Karpas-422 (cell line): ENCODE data around the gene MID1IP1. TPM values are rescaled to one million over a fixed set of nuclear protein-coding genes. Genes with fewer than 3 reads are reported as not detected.
A peak's percentile ranks its signal among the peaks of the same experiment; 100 is the strongest.

ENCODE experiments used
- DNase-seq: peaks from one replicate; pipeline ENCODE4 v3.0.0-alpha.2; 2015
- H2AFZ ChIP-seq: fragments of 200-600 bp; sonication (generic); 2 replicates; pipeline ENCODE4 v1.6.1; 2014; ENCODE audit warnings: antibody characterized with exemption, low read length, mixed read lengths
- H3K27ac ChIP-seq: fragments of 200-600 bp; sonication (generic); 2 replicates; pipeline ENCODE4 v1.5.1; 2014; ENCODE audit warnings: mild to moderate bottlenecking, low read length, moderate library complexity
- H3K27me3 ChIP-seq: fragments of 200-600 bp; sonication (generic); 2 replicates; pipeline ENCODE4 v1.6.1; 2014; ENCODE audit warnings: low read length, mixed read lengths
- H3K36me3 ChIP-seq: fragments of 200-600 bp; sonication (generic); 2 replicates; pipeline ENCODE4 v1.6.1; 2014; ENCODE audit warnings: low read length, mixed read lengths; ENCODE audit not compliant: insufficient read depth
- H3K4me1 ChIP-seq: fragments of 200-600 bp; sonication (generic); 2 replicates; pipeline ENCODE4 v1.6.1; 2014; ENCODE audit warnings: mild to moderate bottlenecking, low read length, mixed read lengths
- H3K4me2 ChIP-seq: fragments of 200-600 bp; sonication (generic); 2 replicates; pipeline ENCODE4 v1.6.1; 2014; ENCODE audit warnings: low read length, low read depth, mild to moderate bottlenecking; ENCODE audit not compliant: poor library complexity, severe bottlenecking
- H3K4me3 ChIP-seq: fragments of 200-600 bp; sonication (generic); 2 replicates; pipeline ENCODE4 v1.5.1; 2014; ENCODE audit warnings: mild to moderate bottlenecking, antibody characterized with exemption, low read length, mixed read lengths
- H3K79me2 ChIP-seq: fragments of 200-600 bp; sonication (generic); 2 replicates; pipeline ENCODE4 v1.6.1; 2014; ENCODE audit warnings: mild to moderate bottlenecking, low read length, mixed read lengths
- H3K9ac ChIP-seq: fragments of 200-600 bp; sonication (generic); 2 replicates; pipeline ENCODE4 v1.6.0; 2014; ENCODE audit warnings: low read length
- H3K9me2 ChIP-seq: fragments of 200-600 bp; sonication (generic), shearing (Covaris generic); replicated peaks from 2 replicates; pipeline ENCODE4 v1.6.0; 2014; ENCODE audit warnings: mild to moderate bottlenecking, low read length, moderate library complexity; ENCODE audit not compliant: insufficient read depth
- H3K9me3 ChIP-seq: fragments of 300-700, 200-600 bp; sonication (generic); 2 replicates; pipeline ENCODE4 v1.6.1; 2014; ENCODE audit warnings: low read length, mixed read lengths
- H4K20me1 ChIP-seq: fragments of 200-600 bp; sonication (generic); 2 replicates; pipeline ENCODE4 v1.6.1; 2014; ENCODE audit warnings: mild to moderate bottlenecking, antibody characterized with exemption, low read length, low read depth; ENCODE audit not compliant: insufficient read depth
- total RNA-seq: library from RNA; depleted of rRNA; stranded (reverse); fragments of >200 nt; shearing (Covaris generic); gene quantifications from 2 replicates; pipeline ENCODE4 v1.2.3, GENCODE V29; 2014; ENCODE audit warnings: low replicate concordance; rRNA removed

MID1IP1 gene, protein sequence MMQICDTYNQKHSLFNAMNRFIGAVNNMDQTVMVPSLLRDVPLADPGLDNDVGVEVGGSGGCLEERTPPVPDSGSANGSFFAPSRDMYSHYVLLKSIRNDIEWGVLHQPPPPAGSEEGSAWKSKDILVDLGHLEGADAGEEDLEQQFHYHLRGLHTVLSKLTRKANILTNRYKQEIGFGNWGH
- not detected in 2 replicates for total RNA-seq

DNA sequence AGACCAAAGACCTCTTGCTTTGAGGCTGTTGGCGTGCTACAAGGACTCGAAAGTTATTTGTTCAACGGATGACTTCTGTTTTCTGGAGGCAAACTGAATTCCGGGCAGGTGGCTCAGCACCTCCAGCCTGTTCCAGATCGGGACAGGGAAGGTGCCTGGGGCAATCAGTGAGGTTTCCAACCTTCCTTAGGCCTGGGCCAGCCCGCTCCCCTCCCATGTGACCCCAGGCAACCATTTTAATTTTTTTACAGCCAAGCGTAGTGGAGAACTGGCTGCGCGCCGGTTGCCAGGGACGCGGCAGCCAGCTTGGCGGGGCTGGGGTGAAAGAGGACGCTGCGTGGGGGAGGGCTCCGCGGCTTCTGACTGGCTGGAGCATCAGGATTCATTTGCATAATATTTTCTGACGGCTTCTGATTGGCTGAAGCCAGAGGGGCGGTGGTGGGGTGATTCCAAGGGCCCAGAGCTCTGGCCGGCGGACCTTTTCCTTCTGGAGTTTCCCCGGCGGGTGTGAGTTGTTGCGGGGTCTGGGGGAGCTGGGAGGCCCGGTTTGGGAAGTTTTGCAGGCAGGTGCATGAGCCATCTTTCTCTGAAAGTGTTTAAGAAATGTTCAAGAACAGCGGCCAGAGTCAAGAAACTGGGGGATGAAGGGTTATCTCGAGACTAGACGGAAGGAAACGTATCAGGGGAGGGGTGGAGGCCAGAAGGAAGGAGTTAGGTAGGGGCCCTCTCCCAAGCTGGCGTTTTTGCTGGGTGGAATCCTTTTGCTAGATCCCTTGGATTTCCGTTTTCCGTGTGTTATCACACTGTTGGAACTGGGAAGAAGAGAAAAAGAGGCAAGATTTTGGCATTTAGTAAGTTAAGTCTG is at the start of gene MID1IP1:
MID1IP1 (plus strand) TSS at position 479 of the 865 bp plus-strand sequence. CDS start 3,488 bp downstream, outside the sequence.
- DNase-seq = no peak

DNA sequence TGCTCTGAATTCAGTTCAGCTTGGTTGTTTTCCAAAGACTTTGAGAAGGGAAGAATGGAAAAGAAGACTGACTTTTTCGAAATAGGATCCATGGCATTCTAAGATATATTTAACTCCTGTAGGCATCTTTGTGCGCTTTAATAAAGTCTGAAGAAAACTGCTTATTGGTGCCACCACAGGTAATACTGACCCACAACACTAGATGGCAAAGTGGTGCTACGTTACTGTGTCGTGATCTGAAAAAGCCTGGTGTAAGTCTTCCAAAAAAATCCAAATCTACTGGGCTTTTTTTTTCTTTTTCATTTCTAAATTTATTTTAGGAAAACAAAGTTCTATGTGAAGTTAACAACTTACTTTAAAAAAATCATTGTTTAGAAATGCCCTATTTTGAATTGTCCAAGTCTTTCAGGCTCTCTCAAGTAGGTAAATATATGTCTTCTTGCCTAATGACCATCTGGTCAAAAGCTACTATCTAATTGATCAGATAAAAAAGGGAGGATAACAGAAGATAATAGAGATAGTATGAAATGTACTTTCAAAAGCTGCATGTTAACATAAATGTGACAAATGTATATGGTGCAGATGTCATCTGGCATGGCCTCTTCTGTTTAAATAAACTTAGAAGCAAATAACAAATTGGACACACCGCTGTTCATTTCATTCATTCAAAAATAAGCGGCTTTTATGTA is 47.0 kb upstream of the MID1IP1 start:
- H3K9ac ChIP-seq = no peak overlapping the region
- no peak overlapping the region for H3K27ac ChIP-seq
- H4K20me1 ChIP-seq = no peaks in the 10 kb centered on the region
- H3K27me3 ChIP-seq = no peaks in the 10 kb centered on the region
- DNase-seq = peak; percentile 69
- no peak overlapping the region for H3K4me2 ChIP-seq
- no peak overlapping the region for H3K4me3 ChIP-seq
- no peaks in the 10 kb centered on the region for H3K9me3 ChIP-seq
- no peaks in the 10 kb centered on the region for H3K9me2 ChIP-seq
- H2AFZ ChIP-seq = no peak overlapping the region
- H3K36me3 ChIP-seq = no peaks in the 10 kb centered on the region
- no peaks in the 10 kb centered on the region for H3K79me2 ChIP-seq
- no peaks in the 10 kb centered on the region for H3K4me1 ChIP-seq

More for the DNA sequence above, at the start of gene MID1IP1:
- Histone ChIP-seq H2AFZ (no peak within 1 kb of the TSS), H3K4me1 (no peaks in the 10 kb centered on the region), H3K4me2 (no peak within 1 kb of the TSS), H3K27me3 (no peaks in the 10 kb centered on the region; the same call in 1 of the 2 replicates), H4K20me1 (no peaks in the 10 kb centered on the region), H3K36me3 (no peaks in the 10 kb centered on the region), H3K27ac (no peak within 1 kb of the TSS), H3K9ac (no peak within 1 kb of the TSS), H3K9me2 (no peaks in the 10 kb centered on the region), H3K4me3 (no peak within 1 kb of the TSS), H3K79me2 (no peaks in the 10 kb centered on the region), H3K9me3 (no peaks in the 10 kb centered on the region)

DNA sequence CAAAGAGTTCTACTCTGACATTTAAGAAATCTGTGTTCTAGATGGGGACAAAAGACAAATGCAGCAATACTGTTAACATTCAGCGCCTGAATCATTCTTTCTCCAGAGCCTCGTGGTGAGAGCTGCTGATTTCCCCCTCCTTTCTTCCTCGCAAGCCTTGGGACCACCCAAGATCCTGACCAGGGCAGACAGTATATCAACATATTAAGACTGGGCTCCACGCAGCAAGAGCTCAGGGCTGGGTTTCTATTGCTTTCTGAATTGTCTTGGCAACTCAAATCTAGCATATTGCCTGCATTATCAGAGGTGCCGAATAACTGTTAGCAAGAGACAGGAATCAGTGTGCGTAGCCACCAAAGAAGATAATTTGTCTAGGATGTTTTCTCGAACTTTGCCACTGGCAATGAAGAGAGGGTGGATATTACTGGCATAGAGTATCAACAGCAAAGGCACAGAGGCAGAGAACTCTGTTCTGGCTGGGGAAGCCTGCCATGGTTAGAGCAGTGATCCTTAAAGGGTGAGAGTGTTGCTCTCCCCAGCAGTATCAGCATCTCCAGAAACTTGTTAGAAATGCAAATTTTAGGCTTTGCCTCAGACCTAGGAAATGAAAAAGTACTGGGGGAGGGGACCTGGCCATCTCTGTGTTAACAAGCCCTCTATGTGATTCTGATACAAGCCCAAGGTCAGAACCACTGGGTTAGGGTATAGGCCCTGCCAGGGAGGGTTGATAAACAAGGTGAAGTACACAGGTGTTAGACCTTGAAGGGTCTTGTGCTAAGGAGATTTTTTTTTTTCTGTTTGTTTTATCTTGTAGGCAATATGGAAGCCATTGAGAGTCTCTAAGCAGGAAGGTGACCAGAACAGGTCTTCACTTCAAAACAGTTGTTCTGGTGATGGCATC is 46.2 kb upstream of the MID1IP1 start:
- Histone ChIP-seq H3K36me3 (no peaks in the 10 kb centered on the region), H3K9ac (no peak overlapping the region), H3K4me1 (no peaks in the 10 kb centered on the region), H3K9me3 (no peaks in the 10 kb centered on the region), H3K4me3 (no peak overlapping the region), H3K79me2 (no peaks in the 10 kb centered on the region), H4K20me1 (no peaks in the 10 kb centered on the region), H2AFZ (no peak overlapping the region), H3K4me2 (no peak overlapping the region), H3K27me3 (no peaks in the 10 kb centered on the region), H3K9me2 (no peaks in the 10 kb centered on the region), H3K27ac (no peak overlapping the region)
- DNase-seq = no peak

DNA sequence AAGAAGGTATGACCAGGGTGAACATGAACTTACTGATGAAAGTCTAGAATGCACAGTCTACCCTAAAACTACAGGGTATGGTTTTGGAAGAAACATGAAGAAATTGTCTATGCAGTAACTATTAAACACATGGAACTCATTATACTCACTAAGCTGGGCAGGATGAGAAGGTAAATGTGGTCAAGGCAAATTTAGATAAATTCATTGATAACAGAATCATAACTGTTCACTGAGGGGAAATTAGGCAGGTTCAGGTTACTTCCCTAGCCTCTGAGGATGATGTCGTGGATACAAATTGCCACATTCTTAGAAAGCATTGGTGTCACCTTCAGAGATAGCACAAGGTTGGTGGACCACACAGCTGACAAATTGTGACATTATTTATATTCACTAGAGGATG is 40.4 kb upstream of the MID1IP1 start:
- H3K36me3 ChIP-seq = no peaks in the 10 kb centered on the region
- no peaks in the 10 kb centered on the region for H3K27me3 ChIP-seq
- DNase-seq = no peak
- no peaks in the 10 kb centered on the region for H4K20me1 ChIP-seq
- no peaks in the 10 kb centered on the region for H3K9me3 ChIP-seq
- H3K4me3 ChIP-seq = no peak overlapping the region
- H3K9me2 ChIP-seq = no peaks in the 10 kb centered on the region
- no peak overlapping the region for H3K4me2 ChIP-seq
- no peak overlapping the region for H3K9ac ChIP-seq
- no peak overlapping the region for H3K27ac ChIP-seq
- no peaks in the 10 kb centered on the region for H3K79me2 ChIP-seq
- H3K4me1 ChIP-seq = no peaks in the 10 kb centered on the region
- H2AFZ ChIP-seq = no peak overlapping the region

DNA sequence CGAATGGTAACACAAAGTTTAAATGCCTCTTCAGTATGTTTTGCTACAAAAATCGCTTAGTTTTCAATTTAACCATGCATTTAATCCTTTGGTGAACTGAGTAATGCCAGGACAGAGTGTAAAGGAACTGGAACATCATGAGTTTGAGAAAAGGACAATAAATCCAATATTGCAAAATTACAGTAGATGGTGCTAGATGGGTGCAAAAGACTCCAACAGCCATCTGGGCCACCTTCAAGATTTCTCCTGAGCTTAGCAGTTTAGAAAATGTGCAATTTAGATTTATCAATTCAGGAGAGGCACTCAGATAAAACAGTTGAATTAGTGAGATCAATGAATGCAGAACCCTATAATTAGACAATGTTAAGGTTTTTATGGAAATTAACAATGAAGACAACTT is 33.2 kb upstream of the MID1IP1 start:
- Histone ChIP-seq H3K36me3 (no peaks in the 10 kb centered on the region), H3K4me2 (no peak overlapping the region), H3K27ac (no peak overlapping the region), H3K79me2 (no peaks in the 10 kb centered on the region), H3K4me3 (no peak overlapping the region), H4K20me1 (no peaks in the 10 kb centered on the region), H3K9me3 (no peaks in the 10 kb centered on the region), H3K4me1 (no peaks in the 10 kb centered on the region), H2AFZ (no peak overlapping the region), H3K9ac (no peak overlapping the region), H3K27me3 (no peaks in the 10 kb centered on the region), H3K9me2 (no peaks in the 10 kb centered on the region)
- DNase-seq = peak; percentile 49

DNA sequence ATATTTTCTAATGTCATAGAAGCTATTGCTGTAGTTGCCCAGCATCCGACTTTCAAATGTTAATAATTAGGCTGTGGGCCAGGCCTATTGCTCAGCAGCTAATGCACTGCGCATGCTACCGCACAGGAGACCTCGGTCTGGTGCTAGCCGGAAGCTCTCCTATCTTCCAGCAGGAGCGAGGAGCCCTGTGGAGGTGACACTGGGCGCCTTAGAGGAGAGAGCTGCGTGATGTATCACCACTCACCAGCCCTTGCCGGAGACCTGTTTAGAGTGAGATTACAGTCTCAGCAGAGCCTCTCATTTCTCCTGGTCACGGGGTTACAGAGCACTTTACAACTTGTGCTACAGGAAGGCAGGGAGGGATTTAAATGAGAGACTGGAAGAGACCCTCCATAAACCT is 31.1 kb upstream of the MID1IP1 start:
- H3K79me2 ChIP-seq = no peaks in the 10 kb centered on the region

DNA sequence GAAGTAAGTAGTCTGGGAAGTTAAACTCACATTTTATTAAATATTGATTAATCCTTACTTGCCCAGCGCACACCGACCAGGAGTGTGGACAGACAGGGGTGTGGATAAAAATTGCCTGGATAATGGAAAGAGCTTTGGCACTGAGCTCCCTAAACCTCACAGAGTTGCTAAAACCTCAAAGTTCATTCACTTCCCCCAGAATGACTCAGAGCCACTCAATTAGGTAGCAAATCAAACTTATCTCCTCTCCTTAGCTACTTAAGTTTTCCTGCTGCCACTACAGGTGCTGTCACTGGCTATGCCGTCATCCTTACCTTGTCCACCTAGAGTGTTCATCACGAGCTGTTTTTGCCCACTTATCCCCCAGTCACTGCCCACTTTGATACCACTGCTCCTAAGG is 27.0 kb upstream of the MID1IP1 start:
- Histone ChIP-seq H3K9me2 (no peaks in the 10 kb centered on the region), H3K27me3 (no peaks in the 10 kb centered on the region), H3K4me2 (no peak overlapping the region), H4K20me1 (no peaks in the 10 kb centered on the region), H3K79me2 (no peaks in the 10 kb centered on the region), H3K9me3 (no peaks in the 10 kb centered on the region), H2AFZ (no peak overlapping the region), H3K4me1 (no peaks in the 10 kb centered on the region), H3K36me3 (no peaks in the 10 kb centered on the region), H3K9ac (no peak overlapping the region), H3K4me3 (no peak overlapping the region), H3K27ac (no peak overlapping the region)
- DNase-seq = no peak

More for the DNA sequence above, 31.1 kb upstream of the MID1IP1 start:
- Histone ChIP-seq H2AFZ (no peak overlapping the region), H3K36me3 (no peaks in the 10 kb centered on the region), H3K4me2 (no peak overlapping the region), H3K4me3 (no peak overlapping the region), H3K4me1 (no peaks in the 10 kb centered on the region), H3K27me3 (no peaks in the 10 kb centered on the region), H3K27ac (no peak overlapping the region), H4K20me1 (no peaks in the 10 kb centered on the region), H3K9ac (no peak overlapping the region), H3K9me2 (no peaks in the 10 kb centered on the region), H3K9me3 (no peaks in the 10 kb centered on the region)
- no peak for DNase-seq
